ENCODE measurements around the gene EMILIN1.
"Not testable (repeated sequence)": the region's sequence is repeated elsewhere in the genome, so short reads cannot be mapped to it uniquely, and the experiment has no call there.

Gene EMILIN1

DNA sequence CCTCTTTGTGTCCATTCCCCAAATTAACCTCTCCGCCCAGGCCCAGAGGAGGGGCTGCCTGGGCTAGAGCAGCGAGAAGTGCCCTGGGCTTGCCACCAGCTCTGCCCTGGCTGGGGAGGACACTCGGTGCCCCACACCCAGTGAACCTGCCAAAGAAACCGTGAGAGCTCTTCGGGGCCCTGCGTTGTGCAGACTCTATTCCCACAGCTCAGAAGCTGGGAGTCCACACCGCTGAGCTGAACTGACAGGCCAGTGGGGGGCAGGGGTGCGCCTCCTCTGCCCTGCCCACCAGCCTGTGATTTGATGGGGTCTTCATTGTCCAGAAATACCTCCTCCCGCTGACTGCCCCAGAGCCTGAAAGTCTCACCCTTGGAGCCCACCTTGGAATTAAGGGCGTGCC, 21.6 kb downstream of the EMILIN1 start:
- DNase-seq (ENCODE audit: insufficient read length, low spot score), result no peak
- TF ChIP-seq PAX5 (IDR thresholded peaks at IDR 0.05; ENCODE audit: insufficient read depth, low read length, severe bottlenecking), result no peak
- TF ChIP-seq POU2F2 (IDR thresholded peaks at IDR 0.05; ENCODE audit: low read depth, low read length), result no peak
- no peak for TF ChIP-seq SPI1 (IDR thresholded peaks at IDR 0.05; ENCODE audit: low read depth, low read length)
- TF ChIP-seq TAF1 (IDR thresholded peaks at IDR 0.05; ENCODE audit: low read depth, low read length), result no peak
- TF ChIP-seq POLR2AphosphoS5 (IDR thresholded peaks at IDR 0.05; ENCODE audit: low read depth, low read length), result no peak
- no peak for TF ChIP-seq POLR2A (IDR thresholded peaks at IDR 0.05; ENCODE audit: low read depth, low read length)
- FAIRE-seq, result no peak

DNA sequence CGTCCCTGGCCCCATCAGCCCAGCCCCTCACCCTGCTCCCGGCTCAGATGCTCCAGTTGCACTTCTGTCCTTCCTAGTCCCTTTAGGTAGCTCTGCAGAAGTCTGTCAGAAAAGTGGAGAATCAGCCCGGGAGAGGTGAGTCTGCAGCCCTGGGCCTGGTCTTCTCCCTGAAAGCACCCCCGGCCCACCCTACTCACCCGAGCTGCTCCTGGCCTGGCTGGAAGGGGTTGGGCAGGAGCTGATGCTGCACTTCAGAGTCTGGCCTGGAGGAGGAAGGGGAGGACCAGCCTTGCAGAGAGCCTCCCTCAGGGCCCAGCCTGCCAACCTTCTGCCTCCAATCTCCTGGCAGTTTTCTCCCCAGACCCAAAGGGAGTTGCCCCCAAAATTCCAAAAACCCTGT, 23.9 kb downstream of the EMILIN1 start:
- FAIRE-seq (no peak), DNase-seq (ENCODE audit: insufficient read length, low spot score) (no peak)
- TF ChIP-seq POLR2A (IDR thresholded peaks at IDR 0.05; ENCODE audit: low read depth, low read length), result no peak
- TF ChIP-seq PAX5 (IDR thresholded peaks at IDR 0.05; ENCODE audit: insufficient read depth, low read length, severe bottlenecking), result no peak
- TF ChIP-seq TAF1 (IDR thresholded peaks at IDR 0.05; ENCODE audit: low read depth, low read length), result no peak
- no peak for TF ChIP-seq SPI1 (IDR thresholded peaks at IDR 0.05; ENCODE audit: low read depth, low read length)
- no peak for TF ChIP-seq POLR2AphosphoS5 (IDR thresholded peaks at IDR 0.05; ENCODE audit: low read depth, low read length)
- TF ChIP-seq POU2F2 (IDR thresholded peaks at IDR 0.05; ENCODE audit: low read depth, low read length), result no peak

GRCh38 chr2:27105981-27106380, 27.6 kb downstream of the EMILIN1 start:
- TF ChIP-seq TAF1 (IDR thresholded peaks at IDR 0.05; ENCODE audit: low read depth, low read length) (no peak), POLR2A (IDR thresholded peaks at IDR 0.05; ENCODE audit: low read depth, low read length) (no peak), POU2F2 (IDR thresholded peaks at IDR 0.05; ENCODE audit: low read depth, low read length) (no peak), SPI1 (IDR thresholded peaks at IDR 0.05; ENCODE audit: low read depth, low read length) (no peak)
- DNase-seq (ENCODE audit: insufficient read length, low spot score) (no peak), FAIRE-seq (no peak)

GRCh38 chr2:27108221-27108620, 29.8 kb downstream of the EMILIN1 start:
- TF ChIP-seq POU2F2 (IDR thresholded peaks at IDR 0.05; ENCODE audit: low read depth, low read length), result no peak
- no peak for TF ChIP-seq POLR2AphosphoS5 (IDR thresholded peaks at IDR 0.05; ENCODE audit: low read depth, low read length)
- TF ChIP-seq POLR2A (IDR thresholded peaks at IDR 0.05; ENCODE audit: low read depth, low read length), result no peak
- no peak for TF ChIP-seq PAX5 (IDR thresholded peaks at IDR 0.05; ENCODE audit: insufficient read depth, low read length, severe bottlenecking)
- no peak for TF ChIP-seq SPI1 (IDR thresholded peaks at IDR 0.05; ENCODE audit: low read depth, low read length)
- FAIRE-seq, result no peak

DNA sequence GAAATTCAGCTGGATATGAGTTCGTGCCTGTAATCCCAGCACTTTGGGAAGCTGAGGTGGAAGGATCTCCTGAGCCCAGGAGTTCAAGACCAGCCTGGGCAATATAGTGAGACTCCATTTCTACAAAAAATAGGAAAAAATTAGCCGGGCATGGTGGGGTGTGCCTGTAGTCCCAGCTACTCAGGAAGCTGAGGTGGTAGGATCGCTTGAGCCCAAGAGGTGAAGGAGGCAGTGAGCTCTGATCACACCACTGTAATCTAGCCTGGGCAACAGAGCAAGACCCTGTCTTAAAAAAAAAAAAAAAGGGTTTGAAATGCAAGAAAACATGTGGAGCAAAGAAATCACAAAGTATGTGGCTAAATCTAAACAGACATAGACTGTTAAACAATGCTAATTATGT, 30.7 kb downstream of the EMILIN1 start:
- DNase-seq (ENCODE audit: insufficient read length, low spot score) (no peak), FAIRE-seq (no peak)
- TF ChIP-seq TAF1 (IDR thresholded peaks at IDR 0.05; ENCODE audit: low read depth, low read length) (no peak), SPI1 (IDR thresholded peaks at IDR 0.05; ENCODE audit: low read depth, low read length) (no peak), POU2F2 (IDR thresholded peaks at IDR 0.05; ENCODE audit: low read depth, low read length) (no peak), POLR2A (IDR thresholded peaks at IDR 0.05; ENCODE audit: low read depth, low read length) (no peak)

More at GRCh38 chr2:27108221-27108620, 29.8 kb downstream of the EMILIN1 start:
- no peak for DNase-seq (ENCODE audit: insufficient read length, low spot score)

DNA sequence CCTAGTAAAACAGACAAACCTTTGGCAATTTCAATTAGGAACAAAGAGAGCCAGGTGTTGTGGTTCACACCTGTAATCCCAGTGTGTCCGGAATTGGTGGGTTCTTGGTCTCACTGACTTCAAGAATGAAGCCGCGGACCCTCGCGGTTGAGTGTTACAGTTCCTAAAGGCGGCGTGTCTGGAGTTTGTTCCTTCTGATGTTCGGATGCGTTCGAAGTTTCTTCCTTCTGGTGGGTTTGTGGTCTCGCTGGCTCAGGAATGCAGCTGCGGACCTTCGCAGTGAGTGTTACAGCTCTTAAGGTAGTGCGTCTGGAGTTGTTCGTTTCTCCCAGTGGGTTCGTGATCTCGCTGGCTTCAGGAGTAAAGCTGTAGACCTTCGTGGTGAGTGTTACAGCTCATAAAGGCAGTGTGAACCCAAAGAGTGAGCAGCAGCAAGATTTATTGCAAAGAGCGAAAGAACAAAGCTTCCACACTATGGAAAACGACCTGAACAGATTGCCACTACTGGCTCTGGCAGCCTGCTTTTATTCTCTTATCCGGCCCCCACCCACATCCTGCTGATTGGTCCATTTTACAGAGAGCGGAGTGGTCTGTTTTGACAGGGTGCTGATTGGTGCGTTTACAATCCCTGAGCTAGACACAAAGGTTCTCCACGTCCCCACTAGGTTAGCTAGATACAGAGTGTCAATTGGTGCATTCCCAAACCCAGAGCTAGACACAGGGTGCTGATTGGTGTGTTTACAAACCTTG, 32.4 kb downstream of the EMILIN1 start:
- not testable (repeated sequence) for DNase-seq (ENCODE audit: insufficient read length, low spot score); FAIRE-seq

GRCh38 chr2:27111392-27112078, 33.1 kb downstream of the EMILIN1 start:
- not testable (repeated sequence) for FAIRE-seq; DNase-seq (ENCODE audit: insufficient read length, low spot score)

DNA sequence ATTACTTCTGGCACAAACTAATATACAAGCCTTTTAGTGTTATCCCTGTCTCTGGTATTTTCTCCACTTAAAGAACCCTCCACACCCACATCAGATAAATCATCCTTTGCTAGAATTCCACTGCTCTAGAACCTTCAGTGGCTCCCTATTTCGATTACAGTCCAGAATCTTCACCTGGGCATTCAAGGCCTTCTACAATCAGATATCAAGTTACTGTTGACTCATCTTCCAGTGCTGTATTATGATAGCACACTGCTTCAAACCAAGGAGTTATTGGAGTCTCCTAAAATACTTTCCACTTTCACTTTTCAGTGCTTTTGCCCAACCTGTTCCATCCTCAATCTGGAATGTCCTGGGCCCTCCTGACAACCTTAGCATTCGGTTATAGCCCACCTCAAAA, 37.1 kb downstream of the EMILIN1 start:
- FAIRE-seq (no peak), DNase-seq (ENCODE audit: insufficient read length, low spot score) (no peak)
- TF ChIP-seq PAX5 (IDR thresholded peaks at IDR 0.05; ENCODE audit: insufficient read depth, low read length, severe bottlenecking) (no peak), POU2F2 (IDR thresholded peaks at IDR 0.05; ENCODE audit: low read depth, low read length) (no peak), POLR2AphosphoS5 (IDR thresholded peaks at IDR 0.05; ENCODE audit: low read depth, low read length) (no peak), TAF1 (IDR thresholded peaks at IDR 0.05; ENCODE audit: low read depth, low read length) (no peak), POLR2A (IDR thresholded peaks at IDR 0.05; ENCODE audit: low read depth, low read length) (no peak), SPI1 (IDR thresholded peaks at IDR 0.05; ENCODE audit: low read depth, low read length) (no peak)

DNA sequence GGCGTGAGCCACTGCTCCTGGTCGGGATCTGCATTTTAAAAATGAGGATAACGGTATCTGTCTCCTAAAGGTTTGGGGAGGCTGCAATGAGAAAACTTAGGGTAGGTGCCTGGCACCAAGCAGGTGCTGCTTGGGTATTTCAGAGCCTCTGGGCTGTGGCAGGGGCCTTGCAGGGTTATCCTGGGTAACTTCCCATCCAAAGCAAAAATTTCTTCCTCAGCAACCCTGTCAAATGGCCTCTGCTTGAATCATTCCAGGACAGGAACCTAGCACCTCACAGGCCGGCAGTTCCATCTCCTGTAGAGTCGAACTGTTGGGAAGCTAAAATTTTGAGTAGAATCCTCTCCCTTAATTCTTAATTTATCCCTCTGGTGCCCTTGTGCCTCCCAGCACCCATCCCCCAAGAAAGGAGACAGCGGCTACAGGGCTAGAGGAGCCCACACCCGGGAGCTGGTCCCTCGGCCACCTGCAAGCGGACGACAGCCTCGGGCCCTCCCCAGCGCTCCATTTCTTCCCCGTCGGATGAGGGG, 39.6 kb downstream of the EMILIN1 start:
- FAIRE-seq, result no peak
- no peak for TF ChIP-seq PAX5 (IDR thresholded peaks at IDR 0.05; ENCODE audit: insufficient read depth, low read length, severe bottlenecking)
- TF ChIP-seq POLR2AphosphoS5 (IDR thresholded peaks at IDR 0.05; ENCODE audit: low read depth, low read length), result no peak
- TF ChIP-seq POLR2A (IDR thresholded peaks at IDR 0.05; ENCODE audit: low read depth, low read length), result no peak
- TF ChIP-seq SPI1 (IDR thresholded peaks at IDR 0.05; ENCODE audit: low read depth, low read length), result no peak
- TF ChIP-seq TAF1 (IDR thresholded peaks at IDR 0.05; ENCODE audit: low read depth, low read length), result no peak
- no peak for TF ChIP-seq POU2F2 (IDR thresholded peaks at IDR 0.05; ENCODE audit: low read depth, low read length)
- no peak for DNase-seq (ENCODE audit: insufficient read length, low spot score)

Measured in GM12891 (cell line).